SW 1271 (cell line): ENCODE results near the gene CA7.
A peak's percentile ranks its signal among the peaks of the same experiment; 100 is the strongest.
"Not testable (repeated sequence)": the region's sequence is repeated elsewhere in the genome, so short reads cannot be mapped to it uniquely, and the experiment has no call there.

ENCODE experiments used
- DNase-seq, 2 experiments: peaks; one replicate each; lab custom pipeline; 2025; lab: John Stamatoyannopoulos, UW

Gene CA7

GRCh38 chr16:66846831-66847230, 2.6 kb downstream of the CA7 start:
- no peak for DNase-seq

GRCh38 chr16:66847533-66848067, 3.4 kb downstream of the CA7 start:
- no peak for DNase-seq

- DNase-seq, result no peak
These were observed 4.0 kb downstream of the CA7 start for GRCh38 chr16:66848172-66848571.

- DNase-seq, result no peak
These were observed 4.8 kb downstream of the CA7 start for GRCh38 chr16:66849021-66849420.

- no peak for DNase-seq
These were observed 5.3 kb downstream of the CA7 start for GRCh38 chr16:66849549-66849948.

- DNase-seq, result no peak
These were observed 6.1 kb downstream of the CA7 start for GRCh38 chr16:66850115-66850815.

- DNase-seq, result no peak
These were observed 7.2 kb downstream of the CA7 start for GRCh38 chr16:66851166-66851964.

GRCh38 chr16:66853261-66854139, 9.3 kb downstream of the CA7 start:
- DNase-seq, result no peak

GRCh38 chr16:66856184-66856730, 12.0 kb downstream of the CA7 start:
- no peak for DNase-seq

GRCh38 chr16:66856801-66857200, 12.6 kb downstream of the CA7 start:
- DNase-seq, result no peak

- DNase-seq, result no peak
These were observed 13.2 kb downstream of the CA7 start for GRCh38 chr16:66857437-66857836.

GRCh38 chr16:66858740-66859396, 14.7 kb downstream of the CA7 start:
- DNase-seq, result peak in 1 of 2 experiments; percentile 33

GRCh38 chr16:66859397-66860068, 15.3 kb downstream of the CA7 start:
- no peak for DNase-seq

GRCh38 chr16:66862023-66862520, 17.9 kb downstream of the CA7 start:
- DNase-seq, result no peak

GRCh38 chr16:66863707-66864106, 19.5 kb downstream of the CA7 start:
- DNase-seq, result no peak

GRCh38 chr16:66869424-66869823, 25.2 kb downstream of the CA7 start:
- DNase-seq, result no peak

GRCh38 chr16:66871363-66871762, 27.1 kb downstream of the CA7 start:
- not testable (repeated sequence) for DNase-seq

GRCh38 chr16:66871840-66872239, 27.6 kb downstream of the CA7 start:
- DNase-seq, result no peak

- peak in 1 of 2 experiments; percentile 43 for DNase-seq
These were observed 28.3 kb downstream of the CA7 start for GRCh38 chr16:66872559-66872942.

- peak; percentile 99 for DNase-seq
These were observed 28.9 kb downstream of the CA7 start for GRCh38 chr16:66872943-66873684.
